Measurements from ENCODE around the gene MOB1B. TPM values are rescaled to one million over a fixed set of nuclear protein-coding genes. Genes with fewer than 3 reads are reported as not detected.

The MOB1B gene
- total RNA-seq, 1 experiment from 2014 or later = 14.5 TPM

DNA sequence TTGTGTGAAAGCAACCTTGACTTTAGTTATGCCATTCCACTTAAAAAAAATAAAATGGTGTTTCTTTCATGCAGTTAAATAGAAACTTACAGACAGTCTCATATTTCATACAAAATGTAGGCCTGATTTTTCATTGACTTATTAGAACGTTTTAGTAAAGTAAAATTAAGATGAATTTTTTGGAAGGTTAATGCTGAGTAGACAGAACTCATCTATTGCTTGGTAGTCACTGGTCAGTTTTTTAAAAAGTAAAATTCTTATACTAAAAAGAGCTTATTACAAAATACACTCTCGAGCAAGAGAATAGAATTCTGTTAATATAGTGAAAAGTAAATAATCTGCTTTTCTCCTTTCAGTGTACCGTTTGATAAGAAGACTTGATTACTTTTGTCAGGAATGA, 21.4 kb upstream of the MOB1B start:
- H3K27ac ChIP-seq = no peak overlapping the region
- CTCF ChIA-PET = no interaction called here
- intact Hi-C loops (cut with micrococcal nuclease; ENCODE audit: unreplicated experiment) = no loop called here

DNA sequence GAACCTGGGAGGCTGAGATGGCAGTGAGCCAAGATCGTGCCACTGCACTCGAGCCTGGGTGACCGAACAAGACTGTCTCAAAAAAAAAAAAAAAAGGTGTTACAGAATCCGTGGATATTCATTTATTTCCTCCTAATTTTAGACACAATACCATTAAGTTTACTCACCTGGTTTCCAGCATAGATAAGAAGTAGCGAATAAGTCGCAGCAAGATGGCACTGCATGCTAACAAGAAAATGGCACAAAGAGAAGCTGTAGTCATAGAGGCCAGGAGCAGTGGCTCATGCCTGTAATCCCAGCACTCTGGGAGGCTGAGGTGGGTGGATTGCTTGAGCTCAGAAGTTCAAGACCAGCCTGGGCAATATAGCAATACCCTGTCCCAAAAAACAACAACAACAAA, 17.0 kb upstream of the MOB1B start:
- no peak overlapping the region for H3K4me3 ChIP-seq
- no peaks in the 10 kb centered on the region for H3K36me3 ChIP-seq (ENCODE audit: low read depth)
- ChIA-PET CTCF (no interaction called here), POLR2A (ENCODE audit: unreplicated experiment) (interaction anchor here (0.7 kb wide), 1 partner anchor 60 kb away, joined by 9 read pairs; no protein-coding TSS in a partner anchor)
- TF ChIP-seq, protein P1, sequence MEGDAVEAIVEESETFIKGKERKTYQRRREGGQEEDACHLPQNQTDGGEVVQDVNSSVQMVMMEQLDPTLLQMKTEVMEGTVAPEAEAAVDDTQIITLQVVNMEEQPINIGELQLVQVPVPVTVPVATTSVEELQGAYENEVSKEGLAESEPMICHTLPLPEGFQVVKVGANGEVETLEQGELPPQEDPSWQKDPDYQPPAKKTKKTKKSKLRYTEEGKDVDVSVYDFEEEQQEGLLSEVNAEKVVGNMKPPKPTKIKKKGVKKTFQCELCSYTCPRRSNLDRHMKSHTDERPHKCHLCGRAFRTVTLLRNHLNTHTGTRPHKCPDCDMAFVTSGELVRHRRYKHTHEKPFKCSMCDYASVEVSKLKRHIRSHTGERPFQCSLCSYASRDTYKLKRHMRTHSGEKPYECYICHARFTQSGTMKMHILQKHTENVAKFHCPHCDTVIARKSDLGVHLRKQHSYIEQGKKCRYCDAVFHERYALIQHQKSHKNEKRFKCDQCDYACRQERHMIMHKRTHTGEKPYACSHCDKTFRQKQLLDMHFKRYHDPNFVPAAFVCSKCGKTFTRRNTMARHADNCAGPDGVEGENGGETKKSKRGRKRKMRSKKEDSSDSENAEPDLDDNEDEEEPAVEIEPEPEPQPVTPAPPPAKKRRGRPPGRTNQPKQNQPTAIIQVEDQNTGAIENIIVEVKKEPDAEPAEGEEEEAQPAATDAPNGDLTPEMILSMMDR (conservative IDR thresholded peaks at IDR 0.05) = no peak
- no peak for TF ChIP-seq EZH2 (IDR thresholded peaks at IDR 0.05; ENCODE audit: low read depth)
- intact Hi-C loops (cut with micrococcal nuclease; ENCODE audit: unreplicated experiment) = no loop called here
- no peaks in the 10 kb centered on the region for H3K4me1 ChIP-seq (replicated peaks; ENCODE audit: insufficient read depth)
- no peak overlapping the region for H2AFZ ChIP-seq
- no TSS peak for BruUV-seq (replicated peaks)
- H3K27me3 ChIP-seq (ENCODE audit: insufficient read depth, low read depth) = no peaks in the 10 kb centered on the region
- no peak overlapping the region for H3K4me2 ChIP-seq
- no peaks in the 10 kb centered on the region for H3F3A ChIP-seq (ENCODE audit: insufficient read depth, low read depth)
- H3K27ac ChIP-seq = no peak overlapping the region
- H4K20me1 ChIP-seq (ENCODE audit: insufficient read depth) = no peaks in the 10 kb centered on the region
- H3K9me3 ChIP-seq (ENCODE audit: insufficient read depth, low read depth) = no peaks in the 10 kb centered on the region
- H3K9me2 ChIP-seq (ENCODE audit: insufficient read depth) = no peaks in the 10 kb centered on the region
- H3K79me2 ChIP-seq (ENCODE audit: low read depth) = no peaks in the 10 kb centered on the region
- DNase-seq = no peak

More for the DNA sequence above, 21.4 kb upstream of the MOB1B start:
- no peak overlapping the region for H2AFZ ChIP-seq
- DNase-seq = no peak
- H3F3A ChIP-seq (ENCODE audit: insufficient read depth, low read depth) = no peaks in the 10 kb centered on the region
- no peaks in the 10 kb centered on the region for H3K9me2 ChIP-seq (ENCODE audit: insufficient read depth)
- BruUV-seq (replicated peaks) = no TSS peak
- no peak overlapping the region for H3K4me3 ChIP-seq
- POLR2A ChIA-PET (ENCODE audit: unreplicated experiment) = no interaction called here
- TF ChIP-seq, protein P1 (conservative IDR thresholded peaks at IDR 0.05) = no peak
- no peak for TF ChIP-seq EZH2 (IDR thresholded peaks at IDR 0.05; ENCODE audit: low read depth)
- H3K9me3 ChIP-seq (ENCODE audit: insufficient read depth, low read depth) = no peaks in the 10 kb centered on the region
- H3K27me3 ChIP-seq (ENCODE audit: insufficient read depth, low read depth) = no peaks in the 10 kb centered on the region
- no peaks in the 10 kb centered on the region for H3K4me1 ChIP-seq (replicated peaks; ENCODE audit: insufficient read depth)
- no peaks in the 10 kb centered on the region for H3K36me3 ChIP-seq (ENCODE audit: low read depth)
- no peaks in the 10 kb centered on the region for H3K79me2 ChIP-seq (ENCODE audit: low read depth)
- no peak overlapping the region for H3K4me2 ChIP-seq
- H4K20me1 ChIP-seq (ENCODE audit: insufficient read depth) = no peaks in the 10 kb centered on the region

DNA sequence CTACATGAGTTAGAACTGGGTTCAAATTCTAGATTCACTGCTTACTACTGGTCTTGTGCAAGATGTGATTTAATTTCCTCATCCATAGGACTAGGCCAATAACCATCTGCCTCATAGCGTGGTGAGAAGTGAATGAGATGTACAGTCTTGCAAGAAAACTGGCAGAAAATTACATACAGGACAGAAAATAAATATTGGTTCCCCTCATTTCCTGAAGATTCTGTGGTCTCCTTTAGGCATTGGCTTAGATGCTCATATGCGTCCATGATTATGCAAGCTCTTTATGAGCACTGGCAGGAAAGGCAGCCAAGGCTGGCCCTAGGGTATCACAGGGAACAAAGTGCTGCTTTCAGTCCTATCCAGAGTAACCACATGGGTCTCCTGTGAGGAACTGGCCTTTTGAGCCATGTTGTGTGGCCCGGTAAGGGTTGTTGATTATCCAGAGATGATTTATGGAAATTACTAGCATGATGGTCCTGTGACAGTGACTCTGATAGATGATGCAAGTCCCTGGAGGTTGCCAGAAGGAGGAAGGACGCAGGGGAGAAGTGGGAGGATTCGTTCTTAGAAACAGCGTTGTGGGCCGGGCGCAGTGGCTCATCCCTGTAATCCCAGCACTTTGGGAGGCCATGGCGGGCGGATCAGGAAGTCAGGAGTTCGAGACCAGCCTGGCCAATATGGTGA, 9.9 kb upstream of the MOB1B start:
- no peak overlapping the region for H3K4me3 ChIP-seq
- H2AFZ ChIP-seq = no peak overlapping the region
- H3K9me3 ChIP-seq (ENCODE audit: insufficient read depth, low read depth) = no peaks in the 10 kb centered on the region
- H3K4me1 ChIP-seq (replicated peaks; ENCODE audit: insufficient read depth) = no peaks in the 10 kb centered on the region
- TF ChIP-seq, protein P1 (conservative IDR thresholded peaks at IDR 0.05) = no peak
- TF ChIP-seq EZH2 (IDR thresholded peaks at IDR 0.05; ENCODE audit: low read depth) = no peak
- no peaks in the 10 kb centered on the region for H3K79me2 ChIP-seq (ENCODE audit: low read depth)
- BruUV-seq (replicated peaks) = no TSS peak
- no peaks in the 10 kb centered on the region for H3F3A ChIP-seq (ENCODE audit: insufficient read depth, low read depth)
- no peak overlapping the region for H3K27ac ChIP-seq
- no peaks in the 10 kb centered on the region for H4K20me1 ChIP-seq (ENCODE audit: insufficient read depth)
- no peaks in the 10 kb centered on the region for H3K27me3 ChIP-seq (ENCODE audit: insufficient read depth, low read depth)
- H3K9me2 ChIP-seq (ENCODE audit: insufficient read depth) = no peaks in the 10 kb centered on the region
- no peak overlapping the region for H3K4me2 ChIP-seq
- intact Hi-C loops (cut with micrococcal nuclease; ENCODE audit: unreplicated experiment) = no loop called here
- no peaks in the 10 kb centered on the region for H3K36me3 ChIP-seq (ENCODE audit: low read depth)
- CTCF ChIA-PET = no interaction called here
- DNase-seq = no peak
- POLR2A ChIA-PET (ENCODE audit: unreplicated experiment) = no interaction called here
